HCT116 (cell line): Measurements from ENCODE around the gene MCOLN1. TPM values are rescaled to one million over a fixed set of nuclear protein-coding genes. Genes with fewer than 3 reads are reported as not detected.

Source experiments
- ATAC-seq: fragments of 200-7000 bp; cut with Tn5 transposase; 2 replicates; pipeline ENCODE4 v1.9.1; 2020; ENCODE audit warnings: mild to moderate bottlenecking, moderate library complexity
- BruUV-seq: library from RNA; stranded (reverse); fragments of 400-500 nt; replicated peaks from 2 replicates; lab custom pipeline; 2021; lab: Mats Ljungman, UMichigan
- CTCF ChIA-PET: fragments of 300-600 bp; sonication (Branson Sonifier 250); formaldehyde crosslinking; loops from one replicate; lab custom pipeline; 2021; ENCODE audit warnings: antibody characterized with exemption; lab: Charles Lee
- POLR2A ChIA-PET: fragments of 300-600, 350-600 bp; sonication (Branson Sonifier 250); formaldehyde crosslinking; loops from one replicate; lab custom pipeline; 2021; ENCODE audit warnings: antibody characterized with exemption; lab: Charles Lee
- RAD21 ChIA-PET, 2 experiments: fragments of 300-600 bp; sonication (Branson Sonifier 250); formaldehyde crosslinking; loops; one replicate each; lab custom pipeline; 2023; ENCODE audit warnings: low total read pairs in 2 of 2; ENCODE audit not compliant: uncharacterized antibody in 2 of 2, unreplicated experiment in 2 of 2, low non-redundant PET in 1 of 2; lab: Charles Lee
- DNase-seq: peaks from one replicate; pipeline ENCODE4 v3.0.0-alpha.2; 2010; ENCODE audit warnings: low read depth, low spot score
- H2AFZ ChIP-seq: fragments of 200-600 bp; shearing (Covaris generic), sonication (generic); 2 replicates; pipeline ENCODE4 v1.6.1; 2017; ENCODE audit warnings: low read depth, mixed run types, mixed read lengths, antibody characterized with exemption, low read length; ENCODE audit not compliant: poor library complexity, severe bottlenecking
- H3K27ac ChIP-seq: 2 replicates; pipeline ENCODE4 v1.5.1; 2012; ENCODE audit warnings: low read depth, low read length
- H3K27me3 ChIP-seq: fragments of 200-600 bp; sonication (generic); 2 replicates; pipeline ENCODE4 v1.6.1; 2016; ENCODE audit warnings: mixed run types, low read length, mixed read lengths; ENCODE audit not compliant: insufficient read depth
- H3K36me3 ChIP-seq, 2 experiments: fragments of 200-500 bp in 1 of 2; fragments of 200-600 bp in 1 of 2; sonication (Bioruptor generic) in 1 of 2; sonication (generic) in 1 of 2; 2 replicates each; pipeline versions ENCODE4 v1.5.1 to v1.6.1; 2014 to 2016; ENCODE audit warnings: low read length in 2 of 2, inconsistent platforms in 1 of 2, mixed read lengths in 1 of 2, mixed run types in 1 of 2; ENCODE audit not compliant: insufficient read depth in 2 of 2, control insufficient read depth in 1 of 2
- H3K4me1 ChIP-seq, 2 experiments: fragments of 200-600 bp in 1 of 2; sonication (generic) in 1 of 2; 2 replicates each; pipeline versions ENCODE4 v1.5.1 to v1.6.1; 2012 to 2017; ENCODE audit warnings: low read length in 2 of 2, inconsistent platforms in 1 of 2, mild to moderate bottlenecking in 1 of 2, mixed read lengths in 1 of 2, mixed run types in 1 of 2, moderate library complexity in 1 of 2; ENCODE audit not compliant: insufficient read depth in 2 of 2, control insufficient read depth in 1 of 2
- H3K4me2 ChIP-seq: fragments of 200-600 bp; sonication (generic); 2 replicates; pipeline ENCODE4 v1.6.1; 2017; ENCODE audit warnings: mixed run types, low read length, mixed read lengths
- H3K4me3 ChIP-seq, 2 experiments: fragments of 200-600 bp in 1 of 2; sonication (generic) in 1 of 2; replicated peaks in 1 of 2; 2 replicates each; pipeline ENCODE4 v1.5.1; 2011 to 2016; ENCODE audit warnings: low read length in 2 of 2, control low read depth in 1 of 2, low read depth in 1 of 2, mild to moderate bottlenecking in 1 of 2, mixed read lengths in 1 of 2, mixed run types in 1 of 2
- H3K79me2 ChIP-seq: fragments of 200-600 bp; sonication (generic); 2 replicates; pipeline ENCODE4 v1.6.1; 2017; ENCODE audit warnings: mild to moderate bottlenecking, mixed run types, low read length, moderate library complexity, mixed read lengths; ENCODE audit not compliant: insufficient read depth
- H3K9ac ChIP-seq: fragments of 200-600 bp; sonication (generic); 2 replicates; pipeline ENCODE4 v1.6.1; 2016; ENCODE audit warnings: low read length, mixed read lengths
- H3K9me2 ChIP-seq: fragments of 200-600 bp; sonication (generic), shearing (Covaris generic); 2 replicates; pipeline ENCODE4 v1.6.1; 2017; ENCODE audit warnings: mixed run types, mild to moderate bottlenecking, moderate library complexity; ENCODE audit not compliant: insufficient read depth
- H3K9me3 ChIP-seq, 2 experiments: fragments of 200-500 bp in 1 of 2; fragments of 200-600 bp in 1 of 2; sonication (Bioruptor generic) in 1 of 2; sonication (generic) in 1 of 2; 2 replicates each; pipeline ENCODE4 v1.6.1; 2014 to 2017; ENCODE audit warnings: low read length in 2 of 2, mixed read lengths in 2 of 2, inconsistent platforms in 1 of 2, low read depth in 1 of 2, mild to moderate bottlenecking in 1 of 2, mixed run types in 1 of 2, moderate library complexity in 1 of 2; ENCODE audit not compliant: control insufficient read depth in 1 of 2, insufficient read depth in 1 of 2
- H4K20me1 ChIP-seq: fragments of 200-600 bp; sonication (generic), shearing (Covaris generic); 2 replicates; pipeline ENCODE4 v1.6.1; 2017; ENCODE audit warnings: mixed run types, mild to moderate bottlenecking, moderate library complexity; ENCODE audit not compliant: insufficient read depth
- ATF3 ChIP-seq: IDR thresholded peaks from 2 replicates; pipeline ENCODE4 v1.6.1; 2012
- EGR1 ChIP-seq: IDR thresholded peaks from 2 replicates; pipeline ENCODE4 v1.6.1; 2012; ENCODE audit warnings: low read depth
- EZH2 ChIP-seq: fragments of 200-600 bp; sonication (generic); IDR thresholded peaks from 2 replicates; pipeline ENCODE4 v1.6.1; 2017; ENCODE audit warnings: antibody characterized with exemption, mixed run types
- FOSL1 ChIP-seq: IDR thresholded peaks from 2 replicates; pipeline ENCODE4 v1.6.1; 2012; ENCODE audit warnings: low read depth
- POLR2A ChIP-seq: IDR thresholded peaks from 2 replicates; pipeline ENCODE4 v1.7.0; 2011; ENCODE audit warnings: borderline replicate concordance; ENCODE audit not compliant: insufficient read depth, insufficient read length; ENCODE audit errors: extremely low read depth
- POLR2AphosphoS5 ChIP-seq: IDR thresholded peaks from 2 replicates; pipeline ENCODE4 v1.6.1; 2011; ENCODE audit warnings: mild to moderate bottlenecking, low read depth, low read length, moderate library complexity
- RAD21 ChIP-seq: IDR thresholded peaks from 2 replicates; pipeline ENCODE4 v1.6.1; 2012; ENCODE audit warnings: low read depth, mild to moderate bottlenecking
- REST ChIP-seq: IDR thresholded peaks from 2 replicates; pipeline ENCODE4 v1.6.1; 2012; ENCODE audit warnings: low read depth
- SIN3A ChIP-seq: IDR thresholded peaks from 2 replicates; pipeline ENCODE4 v1.6.1; 2012; ENCODE audit warnings: low read depth
- SRF ChIP-seq: IDR thresholded peaks from 2 replicates; pipeline ENCODE4 v1.6.1; 2012; ENCODE audit warnings: low read depth
- TCF7L2 ChIP-seq: IDR thresholded peaks from 2 replicates; pipeline ENCODE4 v1.7.0; 2011; ENCODE audit warnings: borderline replicate concordance, inconsistent platforms; ENCODE audit not compliant: insufficient read depth, insufficient read length; ENCODE audit errors: extremely low read depth
- YY1 ChIP-seq: IDR thresholded peaks from 2 replicates; pipeline ENCODE4 v1.6.1; 2011; ENCODE audit warnings: low read length, low read depth, moderate library complexity, mild to moderate bottlenecking; ENCODE audit not compliant: insufficient replicate concordance; ENCODE audit errors: extremely low read depth
- intact Hi-C: fragments of 100-400 bp; cut with micrococcal nuclease; formaldehyde crosslinking; loops from 2 replicates; pipeline ENCODE4 v1.10.0; 2022
- total RNA-seq: library from RNA; stranded (reverse); gene quantifications from one replicate; pipeline ENCODE4 v1.2.1, GENCODE V29; 2021; ENCODE audit not compliant: unreplicated experiment

Gene MCOLN1
- total RNA-seq, 1 experiment from 2014 or later, result 19.1 TPM

GRCh38 chr19:7533281-7533885 lies 11.0 kb downstream of the MCOLN1 start:
- intact Hi-C loops, result no loop called here
- peak overlapping the region; percentile 81 for H3K27ac ChIP-seq
- H2AFZ ChIP-seq, result no peak overlapping the region
- peak overlapping the region; percentile 95 to 96 for H3K4me3 ChIP-seq
- H3K79me2 ChIP-seq, result no peaks in the 10 kb centered on the region; the same call in 1 of the 2 replicates
- TF ChIP-seq SRF (no peak), FOSL1 (no peak)
- TF ChIP-seq, all 23 proteins: peak for 0
- Histone ChIP-seq H3K9ac (peak overlapping the region; percentile 53; the same call in 1 of the 2 replicates), H3K4me2 (peak overlapping the region; percentile 94), H4K20me1 (no peaks in the 10 kb centered on the region), H3K9me3 (no peaks in the 10 kb centered on the region), H3K9me2 (no peaks in the 10 kb centered on the region), H3K27me3 (no peaks in the 10 kb centered on the region), H3K36me3 (peaks cover 0 to 4% of the 10 kb centered on the region in 2 experiments; a peak in 1 of 4 replicates), H3K4me1 (peaks cover 4 to 30% of the 10 kb centered on the region in 2 experiments; a peak in 2 of 4 replicates)
- BruUV-seq, result no TSS peak
- DNase-seq (no peak), ATAC-seq (no peak)
- CTCF ChIA-PET, result no interaction called here
- RAD21 ChIA-PET, result no interaction called here
- POLR2A ChIA-PET, result no interaction called here

GRCh38 chr19:7533925-7534480 lies 11.6 kb downstream of the MCOLN1 start:
- ATAC-seq (peak; percentile 63), DNase-seq (peak; percentile 71)
- Histone ChIP-seq H3K79me2 (no peaks in the 10 kb centered on the region; the same call in 1 of the 2 replicates), H2AFZ (peak overlapping the region; percentile 5), H3K4me2 (peak overlapping the region; percentile 94), H3K9me2 (no peaks in the 10 kb centered on the region), H4K20me1 (no peaks in the 10 kb centered on the region), H3K9me3 (no peaks in the 10 kb centered on the region), H3K4me3 (peak overlapping the region; percentile 95 to 96), H3K27ac (peak overlapping the region; percentile 81), H3K27me3 (no peaks in the 10 kb centered on the region), H3K36me3 (peaks cover 4 to 5% of the 10 kb centered on the region in 2 experiments; a peak in 1 of 4 replicates), H3K4me1 (peaks cover 4 to 30% of the 10 kb centered on the region in 2 experiments; a peak in 2 of 4 replicates), H3K9ac (peak overlapping the region; percentile 75)
- RAD21 ChIA-PET, result no interaction called here
- CTCF ChIA-PET, result interaction anchor here (1.9 kb wide), 2 partner anchors 34 to 180 kb away, joined by 8 to 10 read pairs; no protein-coding TSS in a partner anchor
- intact Hi-C loops, result loop anchor here (1.0 to 2.0 kb wide), 2 partner anchors 12 to 27 kb away; partner anchors contain the start of gene MCOLN1
- BruUV-seq, result TSS peak; percentile 72
- POLR2A ChIA-PET, result interaction anchor here (1.4 kb wide), 1 partner anchor 11 kb away, joined by 4 read pairs; no protein-coding TSS in a partner anchor
- TF ChIP-seq REST, result no peak
- TF ChIP-seq EGR1, result peak; percentile 60; the same call in 1 of the 2 replicates
- TF ChIP-seq SIN3A, result no peak
- TF ChIP-seq EZH2, result no peak
- TF ChIP-seq YY1, result peak; percentile 99
- no peak for TF ChIP-seq ATF3
- TF ChIP-seq FOSL1, result no peak
- peak; percentile 21 for TF ChIP-seq POLR2A
- no peak for TF ChIP-seq RAD21
- TF ChIP-seq POLR2AphosphoS5, result peak; percentile 62
- no peak for TF ChIP-seq TCF7L2
